ENCODE data around the gene THBD.

Gene THBD

GRCh38 chr20:23074052-23074451 is 24.6 kb upstream of the THBD start:
- no peak for DNase-seq (ENCODE audit: low spot score in 2 of 2)
- H3K4me3 Mint-ChIP-seq = no peak overlapping the region
- H3K4me1 Mint-ChIP-seq = no peaks in the 10 kb centered on the region
- no peak for ATAC-seq
- H3K36me3 Mint-ChIP-seq = no peaks in the 10 kb centered on the region
- H3K27ac Mint-ChIP-seq = no peak overlapping the region
- no peaks in the 10 kb centered on the region for H3K9me3 Mint-ChIP-seq

- ATAC-seq = no peak
- Mint-ChIP-seq H3K9me3 (no peaks in the 10 kb centered on the region), H3K36me3 (no peaks in the 10 kb centered on the region), H3K4me3 (no peak overlapping the region), H3K27ac (no peak overlapping the region), H3K4me1 (no peaks in the 10 kb centered on the region)
- DNase-seq (ENCODE audit: low spot score in 2 of 2) = no peak
Observed at GRCh38 chr20:23072892-23073586, 23.6 kb upstream of the THBD start.

GRCh38 chr20:23071996-23072395 is 22.5 kb upstream of the THBD start:
- Mint-ChIP-seq H3K4me3 (no peak overlapping the region), H3K4me1 (no peaks in the 10 kb centered on the region), H3K36me3 (no peaks in the 10 kb centered on the region), H3K9me3 (no peaks in the 10 kb centered on the region), H3K27ac (no peak overlapping the region)
- DNase-seq (ENCODE audit: low spot score in 2 of 2) = no peak
- ATAC-seq = no peak

GRCh38 chr20:23071398-23071797 is 21.9 kb upstream of the THBD start:
- no peaks in the 10 kb centered on the region for H3K9me3 Mint-ChIP-seq
- no peak overlapping the region for H3K27ac Mint-ChIP-seq
- H3K4me3 Mint-ChIP-seq = no peak overlapping the region
- ATAC-seq (no peak), DNase-seq (ENCODE audit: low spot score in 2 of 2) (no peak)
- H3K36me3 Mint-ChIP-seq = no peaks in the 10 kb centered on the region
- no peaks in the 10 kb centered on the region for H3K4me1 Mint-ChIP-seq

- no peak overlapping the region for H3K27ac Mint-ChIP-seq
- DNase-seq (ENCODE audit: low spot score in 2 of 2) (no peak), ATAC-seq (no peak)
- H3K4me1 Mint-ChIP-seq = no peaks in the 10 kb centered on the region
- no peak overlapping the region for H3K4me3 Mint-ChIP-seq
- H3K36me3 Mint-ChIP-seq = no peaks in the 10 kb centered on the region
- no peaks in the 10 kb centered on the region for H3K9me3 Mint-ChIP-seq
Observed at GRCh38 chr20:23069108-23069507, 19.6 kb upstream of the THBD start.

GRCh38 chr20:23068283-23068682 is 18.8 kb upstream of the THBD start:
- no peak overlapping the region for H3K4me3 Mint-ChIP-seq
- H3K36me3 Mint-ChIP-seq = no peaks in the 10 kb centered on the region
- H3K4me1 Mint-ChIP-seq = no peaks in the 10 kb centered on the region
- ATAC-seq (no peak), DNase-seq (ENCODE audit: low spot score in 2 of 2) (no peak)
- no peak overlapping the region for H3K27ac Mint-ChIP-seq
- H3K9me3 Mint-ChIP-seq = no peaks in the 10 kb centered on the region

GRCh38 chr20:23066772-23067171 is 17.3 kb upstream of the THBD start:
- no peaks in the 10 kb centered on the region for H3K9me3 Mint-ChIP-seq
- no peaks in the 10 kb centered on the region for H3K4me1 Mint-ChIP-seq
- no peaks in the 10 kb centered on the region for H3K36me3 Mint-ChIP-seq
- no peak for ATAC-seq
- no peak for DNase-seq (ENCODE audit: low spot score in 2 of 2)
- H3K27ac Mint-ChIP-seq = no peak overlapping the region
- H3K4me3 Mint-ChIP-seq = no peak overlapping the region

GRCh38 chr20:23065266-23066201 is 16.1 kb upstream of the THBD start:
- no peak overlapping the region for H3K27ac Mint-ChIP-seq
- no peaks in the 10 kb centered on the region for H3K4me1 Mint-ChIP-seq
- DNase-seq (ENCODE audit: low spot score in 2 of 2) (no peak), ATAC-seq (no peak)
- no peak overlapping the region for H3K4me3 Mint-ChIP-seq
- no peaks in the 10 kb centered on the region for H3K36me3 Mint-ChIP-seq
- no peaks in the 10 kb centered on the region for H3K9me3 Mint-ChIP-seq

GRCh38 chr20:23063581-23063980 is 14.1 kb upstream of the THBD start:
- H3K4me3 Mint-ChIP-seq = no peak overlapping the region
- no peak for ATAC-seq
- no peak for DNase-seq (ENCODE audit: low spot score in 2 of 2)
- H3K4me1 Mint-ChIP-seq = no peaks in the 10 kb centered on the region
- H3K9me3 Mint-ChIP-seq = no peaks in the 10 kb centered on the region
- no peak overlapping the region for H3K27ac Mint-ChIP-seq
- H3K36me3 Mint-ChIP-seq = no peaks in the 10 kb centered on the region

GRCh38 chr20:23063168-23063567 is 13.7 kb upstream of the THBD start:
- no peaks in the 10 kb centered on the region for H3K9me3 Mint-ChIP-seq
- DNase-seq (ENCODE audit: low spot score in 2 of 2) = no peak

GRCh38 chr20:23062632-23063031 is 13.2 kb upstream of the THBD start:
- DNase-seq (ENCODE audit: low spot score in 2 of 2) (no peak), ATAC-seq (no peak)
- Mint-ChIP-seq H3K4me1 (no peaks in the 10 kb centered on the region), H3K4me3 (no peak overlapping the region), H3K36me3 (no peaks in the 10 kb centered on the region), H3K27ac (no peak overlapping the region), H3K9me3 (no peaks in the 10 kb centered on the region)

More at GRCh38 chr20:23063168-23063567, 13.7 kb upstream of the THBD start:
- Mint-ChIP-seq H3K27ac (no peak overlapping the region), H3K36me3 (no peaks in the 10 kb centered on the region), H3K4me1 (no peaks in the 10 kb centered on the region), H3K4me3 (no peak overlapping the region)
- ATAC-seq = no peak

GRCh38 chr20:23061734-23062561 is 12.5 kb upstream of the THBD start:
- Mint-ChIP-seq H3K27ac (no peak overlapping the region), H3K4me3 (no peak overlapping the region), H3K9me3 (no peaks in the 10 kb centered on the region), H3K36me3 (no peaks in the 10 kb centered on the region), H3K4me1 (no peaks in the 10 kb centered on the region)
- no peak for DNase-seq (ENCODE audit: low spot score in 2 of 2)
- no peak for ATAC-seq

GRCh38 chr20:23061262-23061661 is 11.8 kb upstream of the THBD start:
- no peaks in the 10 kb centered on the region for H3K4me1 Mint-ChIP-seq

GRCh38 chr20:23060629-23061028 is 11.2 kb upstream of the THBD start:
- Mint-ChIP-seq H3K9me3 (peaks cover 3% of the 10 kb centered on the region), H3K27ac (no peak overlapping the region), H3K4me1 (no peaks in the 10 kb centered on the region), H3K36me3 (no peaks in the 10 kb centered on the region), H3K4me3 (no peak overlapping the region)
- ATAC-seq (no peak), DNase-seq (ENCODE audit: low spot score in 2 of 2) (no peak)

More at GRCh38 chr20:23061262-23061661, 11.8 kb upstream of the THBD start:
- H3K9me3 Mint-ChIP-seq = peaks cover 3% of the 10 kb centered on the region
- no peak overlapping the region for H3K4me3 Mint-ChIP-seq
- H3K36me3 Mint-ChIP-seq = no peaks in the 10 kb centered on the region
- H3K27ac Mint-ChIP-seq = no peak overlapping the region
- no peak for ATAC-seq
- no peak for DNase-seq (ENCODE audit: low spot score in 2 of 2)

GRCh38 chr20:23059846-23060245 is 10.4 kb upstream of the THBD start:
- H3K4me1 Mint-ChIP-seq = no peaks in the 10 kb centered on the region
- no peaks in the 10 kb centered on the region for H3K36me3 Mint-ChIP-seq
- DNase-seq (ENCODE audit: low spot score in 2 of 2) (no peak), ATAC-seq (no peak)
- H3K4me3 Mint-ChIP-seq = no peak overlapping the region
- H3K9me3 Mint-ChIP-seq = peaks cover 3% of the 10 kb centered on the region
- no peak overlapping the region for H3K27ac Mint-ChIP-seq
